GM12872 (cell line): ENCODE results near the gene TGFBR2.

Source experiments
- TF ChIP-seq, protein P1 (sequence below): IDR thresholded peaks from 3 replicates; pipeline ENCODE4 v1.5.1; 2011; ENCODE audit warnings: low read depth, mild to moderate bottlenecking, low read length, moderate library complexity; ENCODE audit not compliant: insufficient read depth

TGFBR2 gene

GRCh38 chr3:30649572-30650318 is 43.3 kb downstream of the TGFBR2 start:
- TF ChIP-seq, protein P1, sequence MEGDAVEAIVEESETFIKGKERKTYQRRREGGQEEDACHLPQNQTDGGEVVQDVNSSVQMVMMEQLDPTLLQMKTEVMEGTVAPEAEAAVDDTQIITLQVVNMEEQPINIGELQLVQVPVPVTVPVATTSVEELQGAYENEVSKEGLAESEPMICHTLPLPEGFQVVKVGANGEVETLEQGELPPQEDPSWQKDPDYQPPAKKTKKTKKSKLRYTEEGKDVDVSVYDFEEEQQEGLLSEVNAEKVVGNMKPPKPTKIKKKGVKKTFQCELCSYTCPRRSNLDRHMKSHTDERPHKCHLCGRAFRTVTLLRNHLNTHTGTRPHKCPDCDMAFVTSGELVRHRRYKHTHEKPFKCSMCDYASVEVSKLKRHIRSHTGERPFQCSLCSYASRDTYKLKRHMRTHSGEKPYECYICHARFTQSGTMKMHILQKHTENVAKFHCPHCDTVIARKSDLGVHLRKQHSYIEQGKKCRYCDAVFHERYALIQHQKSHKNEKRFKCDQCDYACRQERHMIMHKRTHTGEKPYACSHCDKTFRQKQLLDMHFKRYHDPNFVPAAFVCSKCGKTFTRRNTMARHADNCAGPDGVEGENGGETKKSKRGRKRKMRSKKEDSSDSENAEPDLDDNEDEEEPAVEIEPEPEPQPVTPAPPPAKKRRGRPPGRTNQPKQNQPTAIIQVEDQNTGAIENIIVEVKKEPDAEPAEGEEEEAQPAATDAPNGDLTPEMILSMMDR = no peak

GRCh38 chr3:30650348-30650995 is 44.1 kb downstream of the TGFBR2 start:
- TF ChIP-seq, protein P1 = no peak

GRCh38 chr3:30654269-30654668 is 47.9 kb downstream of the TGFBR2 start:
- TF ChIP-seq, protein P1 = no peak

DNA sequence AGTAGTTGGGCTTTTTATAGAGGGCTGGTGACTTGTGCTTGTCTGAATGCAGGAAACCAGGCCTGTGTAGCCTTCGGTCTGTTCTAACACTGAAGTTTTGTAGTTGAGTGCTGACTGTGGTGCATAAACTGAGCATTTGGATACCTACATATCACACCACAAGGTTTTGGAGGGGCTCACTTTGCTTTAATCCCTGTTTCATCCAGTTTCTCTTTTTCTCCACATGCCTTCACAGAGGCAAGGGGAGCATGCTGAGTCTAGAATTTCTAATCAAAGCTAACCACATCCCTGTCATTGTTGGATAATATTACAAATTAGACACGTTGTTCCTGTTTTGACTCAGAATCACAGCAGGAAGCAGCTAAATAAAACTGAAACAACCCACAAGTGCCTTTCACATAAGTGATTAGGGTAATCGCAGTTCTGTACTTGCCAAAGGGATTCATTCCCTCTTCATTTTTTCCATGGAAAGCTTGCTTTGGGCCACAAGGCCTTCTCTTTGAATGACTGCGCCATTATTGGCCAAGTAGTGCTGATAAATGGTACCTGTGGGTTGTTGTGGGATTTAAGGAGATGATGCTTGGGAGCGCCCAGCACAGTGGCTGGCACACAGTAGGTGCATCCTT is 48.9 kb downstream of the TGFBR2 start:
- TF ChIP-seq, protein P1 = no peak

DNA sequence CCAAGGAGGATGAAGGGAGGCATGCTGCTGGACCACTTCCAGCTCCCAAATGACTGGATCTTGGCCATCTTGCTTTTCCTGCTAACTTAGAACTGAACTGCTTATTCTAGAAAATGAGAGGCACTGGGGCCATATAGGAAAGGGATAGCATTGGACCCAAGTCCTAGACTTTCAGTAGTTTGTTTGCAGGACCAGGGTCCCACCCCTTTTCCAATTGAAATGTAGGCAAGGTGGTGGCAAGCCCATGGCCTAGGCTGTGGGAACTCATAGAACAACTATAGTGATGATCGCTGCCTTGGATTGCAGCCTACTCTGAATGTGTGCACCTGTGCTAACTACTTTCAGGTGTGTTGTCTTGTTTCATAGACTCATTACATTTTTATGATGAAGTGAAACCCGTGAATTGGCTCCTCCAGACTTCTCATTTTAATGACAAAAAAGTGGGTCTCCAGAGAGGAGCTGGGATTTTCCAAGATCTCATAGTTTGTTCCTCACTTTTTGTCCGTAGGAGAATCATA is 50.3 kb downstream of the TGFBR2 start:
- TF ChIP-seq, protein P1 = no peak

GRCh38 chr3:30657914-30658313 is 51.5 kb downstream of the TGFBR2 start:
- TF ChIP-seq, protein P1 = no peak

GRCh38 chr3:30658328-30659052 is 52.1 kb downstream of the TGFBR2 start:
- TF ChIP-seq, protein P1 = no peak
